IPS DF 4.7 (cell line): ENCODE results near the gene TMEM19.

Source experiments
- DNase-seq: peaks from one replicate; pipeline ENCODE4 v3.0.0-alpha.2; 2013; ENCODE audit warnings: low spot score; ENCODE audit errors: extremely low read depth

TMEM19 gene

DNA sequence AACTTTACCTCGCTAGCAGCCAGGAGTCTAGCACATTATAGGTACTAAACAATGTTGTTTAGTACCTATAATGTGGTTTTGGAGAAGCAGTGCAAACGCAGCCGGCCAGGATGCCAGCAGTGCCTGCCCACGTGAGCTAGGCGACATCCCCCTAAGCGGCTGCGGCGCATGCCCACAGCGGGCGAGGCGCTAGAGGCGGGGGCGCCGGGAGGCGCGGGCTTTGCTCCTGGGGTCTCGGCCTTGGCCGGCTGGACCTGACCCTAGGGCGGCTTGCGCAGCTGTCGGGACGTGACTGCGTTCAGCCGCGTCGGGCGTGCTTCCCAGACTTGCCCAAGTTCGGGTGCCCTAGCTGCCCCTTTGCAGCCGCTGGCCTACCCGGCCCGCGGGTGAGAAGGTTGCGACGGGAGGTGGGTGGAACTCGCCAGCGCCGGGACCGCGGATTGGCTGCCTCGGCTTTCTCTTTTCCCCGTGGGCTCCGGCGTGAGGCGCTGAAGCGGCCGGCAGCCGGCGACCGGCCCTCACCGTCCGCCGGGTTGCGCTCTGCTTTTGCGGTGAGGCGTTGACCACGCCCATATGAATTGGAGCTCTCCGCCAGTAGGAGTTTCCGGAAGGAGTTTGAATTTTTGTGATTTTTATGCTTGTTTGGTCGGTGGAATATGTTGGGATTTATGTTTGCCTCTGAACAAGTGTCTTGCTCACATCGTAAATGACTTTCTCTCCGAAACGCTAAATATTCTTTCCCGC, at the start of gene TMEM19:
Gene TMEM19 (plus strand): TSS at position 169 of the 744 bp plus-strand sequence. CDS start 599 bp downstream, outside the sequence.
- DNase-seq, result peak; percentile 46

DNA sequence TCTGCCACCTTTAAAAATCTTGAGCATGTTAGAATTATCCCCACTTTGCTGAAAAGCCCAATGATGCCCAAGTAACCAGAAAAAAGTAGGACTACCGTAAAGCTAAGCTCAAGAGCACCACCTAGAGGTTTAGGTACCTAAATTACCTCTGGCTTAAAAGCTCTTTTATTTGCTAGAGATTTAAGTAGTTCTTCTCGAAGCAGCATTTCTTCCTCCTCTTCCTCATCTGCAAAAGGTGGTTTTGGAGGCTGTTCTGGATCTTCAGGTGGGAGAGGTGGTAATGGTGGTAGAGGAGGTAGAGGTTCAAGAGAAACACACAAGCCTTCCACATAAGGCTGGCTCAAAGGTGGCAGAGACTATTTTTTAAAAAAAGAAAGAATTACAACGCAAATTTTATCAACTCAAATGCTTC, 49.2 kb upstream of the TMEM19 start:
- peak; percentile 66 for DNase-seq

DNA sequence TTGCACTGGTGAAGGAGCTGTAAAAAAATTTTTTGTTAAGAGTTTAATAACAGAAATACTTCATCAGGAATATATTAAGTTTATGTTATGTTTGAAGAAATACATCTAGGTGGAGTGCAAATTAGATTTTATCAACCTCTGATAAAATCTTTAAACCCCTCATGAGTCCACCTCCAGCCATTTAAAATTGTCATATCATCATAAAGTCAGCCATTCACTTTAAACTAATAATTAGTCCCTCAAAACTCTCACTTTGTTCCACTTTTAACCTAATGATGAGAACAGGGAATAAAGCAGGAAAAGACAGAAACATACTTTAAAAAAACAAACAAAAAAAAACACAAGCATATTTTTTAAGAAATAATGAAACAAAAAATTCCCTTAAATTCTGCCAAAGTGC, 47.4 kb upstream of the TMEM19 start:
- DNase-seq, result no peak

DNA sequence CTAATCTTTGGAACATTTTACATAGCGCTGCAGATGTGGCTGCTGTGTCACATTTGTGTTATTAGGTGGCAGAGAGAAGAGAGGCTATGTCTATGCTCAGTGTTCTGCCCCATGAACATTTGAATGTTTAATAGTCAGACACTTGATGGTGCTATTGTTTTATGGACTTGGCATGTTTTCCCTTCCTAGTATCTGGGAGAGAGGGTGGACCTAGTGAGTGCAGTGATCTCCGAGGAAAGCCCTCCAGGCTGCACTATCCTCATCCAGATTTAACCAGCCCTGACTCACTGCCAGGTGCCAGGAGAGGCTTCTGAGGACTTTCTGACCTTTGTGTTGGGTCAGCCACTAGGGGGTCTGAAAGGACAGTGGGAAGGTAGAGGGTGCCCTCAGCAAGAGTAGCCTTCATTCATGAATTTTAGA, 46.5 kb upstream of the TMEM19 start:
- no peak for DNase-seq

DNA sequence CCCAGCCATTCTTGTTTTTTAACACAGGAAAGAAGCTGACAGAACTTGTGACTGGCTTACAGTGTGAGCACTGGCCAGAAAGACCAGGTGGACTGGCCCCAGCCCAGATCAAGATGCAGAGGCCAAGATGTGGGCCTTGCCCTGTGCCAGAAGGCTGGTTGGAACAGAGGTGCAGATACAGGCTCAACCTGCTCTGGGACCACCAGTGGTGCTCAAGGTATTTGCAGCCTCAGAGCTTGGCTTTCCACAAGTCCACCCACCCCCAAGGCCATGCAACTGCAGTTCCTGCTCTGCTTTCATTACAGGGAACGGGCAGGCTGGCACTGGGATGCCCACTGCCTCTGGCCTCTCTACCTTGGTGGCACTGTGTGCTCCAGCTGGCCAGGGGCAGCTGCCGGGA, 45.6 kb upstream of the TMEM19 start:
- no peak for DNase-seq

DNA sequence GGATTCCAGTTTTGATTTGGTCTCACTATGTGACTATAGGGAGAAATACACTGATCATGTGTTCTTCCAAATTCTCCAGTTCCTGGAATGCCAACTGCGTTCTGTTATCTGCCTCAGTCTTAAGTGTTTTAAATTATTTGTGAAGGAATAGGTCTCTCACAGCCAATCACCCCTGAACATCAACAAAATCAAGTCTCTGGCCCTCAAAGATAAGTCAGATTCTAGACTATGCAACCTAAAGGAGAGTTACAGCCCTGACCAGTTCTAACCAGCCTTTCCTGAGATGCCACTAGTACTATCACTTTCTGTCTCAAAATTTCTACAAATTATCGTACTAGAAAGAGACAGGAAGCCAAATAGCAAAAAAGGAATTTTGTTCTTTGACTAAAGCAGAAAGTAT, 44.5 kb upstream of the TMEM19 start:
- no peak for DNase-seq

DNA sequence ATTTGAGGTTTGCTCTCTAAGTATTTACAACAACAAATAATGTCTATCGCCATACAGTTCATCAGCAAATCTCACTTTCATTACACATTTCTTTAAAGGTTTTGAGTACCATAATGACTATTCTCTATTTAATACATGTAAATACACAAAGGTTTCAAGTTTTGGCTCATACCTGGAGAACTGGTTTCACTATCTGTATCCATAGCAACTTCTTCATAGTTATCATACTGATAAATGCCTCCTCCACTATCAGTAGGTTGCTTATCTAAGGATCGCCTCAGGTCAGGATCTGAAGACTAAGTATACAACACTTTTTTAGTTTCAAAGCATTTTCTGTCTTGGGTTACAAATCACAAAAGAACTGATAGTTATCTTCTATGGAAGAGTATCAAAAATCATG, 43.6 kb upstream of the TMEM19 start:
- DNase-seq, result no peak

DNA sequence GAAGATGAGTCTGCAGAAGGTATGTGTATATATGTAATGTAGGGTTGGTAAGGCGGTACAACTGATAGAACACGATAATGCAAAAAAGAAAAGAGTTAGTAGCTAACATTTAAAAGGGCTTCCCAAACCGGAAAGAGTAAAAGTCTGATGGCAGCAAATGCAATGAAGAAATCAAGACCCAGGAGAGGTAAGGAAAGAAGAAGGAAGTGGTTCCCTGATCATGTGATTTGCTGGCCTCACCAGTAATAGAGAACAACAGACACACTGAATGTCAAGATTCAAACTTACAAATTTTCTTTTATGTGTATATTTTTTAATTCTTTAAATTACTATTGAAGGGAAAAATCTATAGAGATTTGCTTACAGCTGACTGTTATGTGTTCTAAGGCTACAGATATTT, 40.6 kb upstream of the TMEM19 start:
- no peak for DNase-seq

DNA sequence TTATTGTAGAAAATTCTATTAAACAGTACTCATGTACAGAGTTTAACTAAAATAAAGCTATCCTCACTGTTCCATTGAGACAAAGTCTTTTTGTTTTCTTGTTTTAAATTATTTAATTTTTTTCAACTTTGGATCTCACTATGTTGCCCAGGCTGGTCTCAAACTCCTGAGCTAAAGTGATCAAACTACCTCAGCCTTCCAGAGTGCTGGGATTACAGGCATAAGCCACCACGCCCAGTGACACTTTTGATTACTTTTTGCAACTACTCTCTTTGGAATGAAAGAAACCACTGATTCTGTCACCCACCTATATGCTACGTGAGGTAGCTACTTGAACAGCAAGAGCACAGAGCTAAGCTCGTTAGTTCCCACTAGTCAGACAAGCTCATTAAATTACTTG, 39.4 kb upstream of the TMEM19 start:
- DNase-seq, result no peak

DNA sequence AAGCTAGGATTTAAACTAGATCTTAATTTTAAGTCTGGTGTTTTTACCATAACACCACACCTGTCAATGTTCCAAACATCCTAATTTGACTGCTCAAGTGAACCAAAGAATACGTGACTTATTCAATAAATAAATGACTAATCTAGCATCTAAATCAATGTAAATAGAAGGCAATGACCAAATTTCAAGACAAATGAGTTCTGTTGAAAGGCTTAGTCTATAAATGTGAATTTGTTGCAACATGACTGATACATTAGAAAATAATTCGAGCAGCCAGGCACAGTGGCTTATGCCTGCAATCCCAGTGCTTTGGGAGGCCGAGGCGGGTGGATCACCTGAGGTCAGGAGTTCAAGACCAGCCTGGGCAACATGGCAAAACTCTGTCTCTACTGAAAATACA, 37.3 kb upstream of the TMEM19 start:
- DNase-seq, result no peak

DNA sequence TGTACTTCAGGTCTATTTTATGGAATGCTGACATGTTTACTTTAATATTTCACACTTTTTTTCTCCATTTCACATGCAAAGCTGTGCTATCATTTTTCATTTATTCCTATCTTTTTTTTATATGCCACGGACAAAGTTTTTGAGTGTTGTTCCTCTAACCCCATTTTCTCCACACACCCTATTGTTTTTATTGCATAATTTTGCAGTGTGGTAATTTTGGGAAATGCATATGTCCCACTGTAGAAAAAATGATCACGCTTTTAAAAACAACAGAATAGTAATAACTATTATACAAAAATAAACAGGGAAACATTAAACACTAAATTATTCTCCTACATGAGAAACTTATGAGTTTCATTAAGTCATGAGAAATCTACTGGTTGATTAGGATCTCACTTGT, 36.5 kb upstream of the TMEM19 start:
- no peak for DNase-seq

DNA sequence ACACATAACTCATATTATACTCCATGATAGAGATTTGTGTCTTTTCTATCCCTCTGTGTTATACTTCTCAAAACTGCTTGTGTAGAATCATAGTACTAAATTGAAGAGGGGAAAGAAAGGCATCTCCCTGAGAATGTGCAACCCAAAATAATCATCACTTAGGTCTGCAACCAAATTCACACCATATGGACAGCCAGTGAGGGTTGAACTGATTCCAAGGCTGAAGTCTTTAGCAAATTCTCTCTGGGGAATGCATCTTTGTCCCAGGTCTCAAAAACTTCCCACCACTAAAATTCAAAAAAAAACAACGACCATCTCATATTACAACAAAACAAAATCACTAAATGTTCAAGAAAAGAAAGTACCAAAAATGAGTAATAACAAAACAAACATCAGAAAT, 33.2 kb upstream of the TMEM19 start:
- no peak for DNase-seq

DNA sequence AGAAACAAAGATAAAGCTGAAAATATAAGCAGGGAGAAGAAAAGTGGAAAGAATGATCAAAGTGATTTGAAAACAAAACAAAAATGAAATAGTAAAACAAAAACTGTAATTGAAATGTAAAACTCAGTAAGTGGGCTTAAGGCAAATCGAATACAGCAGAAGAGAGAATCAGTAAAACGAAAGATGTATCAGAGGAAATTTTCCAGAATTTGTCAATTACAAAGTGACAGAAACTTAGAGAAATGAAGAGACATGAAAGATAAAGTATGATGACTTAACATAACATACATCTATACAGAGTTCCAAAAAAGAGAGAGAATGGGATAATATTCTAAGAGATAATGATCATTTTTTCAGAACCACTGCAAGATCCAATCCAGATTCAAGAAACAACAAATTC, 32.7 kb upstream of the TMEM19 start:
- DNase-seq, result no peak

DNA sequence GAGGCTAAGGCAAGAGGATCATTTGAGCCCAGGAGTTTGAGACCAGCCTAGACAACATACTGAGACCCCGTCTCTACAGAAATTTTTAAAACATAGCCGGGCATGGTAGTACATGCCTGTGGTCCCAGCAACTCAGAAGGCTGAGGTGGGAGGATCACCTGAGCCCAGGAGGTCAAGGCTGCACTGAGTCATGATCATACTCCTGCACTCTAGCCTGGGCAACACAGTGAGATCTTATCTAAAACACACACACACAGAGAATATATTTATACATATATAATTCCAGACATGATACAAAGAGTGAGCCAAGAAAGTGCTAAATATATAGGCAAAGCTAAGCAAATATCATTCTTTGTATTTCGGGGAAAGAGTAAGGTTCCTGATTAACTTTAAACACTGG, 31.7 kb upstream of the TMEM19 start:
- no peak for DNase-seq

DNA sequence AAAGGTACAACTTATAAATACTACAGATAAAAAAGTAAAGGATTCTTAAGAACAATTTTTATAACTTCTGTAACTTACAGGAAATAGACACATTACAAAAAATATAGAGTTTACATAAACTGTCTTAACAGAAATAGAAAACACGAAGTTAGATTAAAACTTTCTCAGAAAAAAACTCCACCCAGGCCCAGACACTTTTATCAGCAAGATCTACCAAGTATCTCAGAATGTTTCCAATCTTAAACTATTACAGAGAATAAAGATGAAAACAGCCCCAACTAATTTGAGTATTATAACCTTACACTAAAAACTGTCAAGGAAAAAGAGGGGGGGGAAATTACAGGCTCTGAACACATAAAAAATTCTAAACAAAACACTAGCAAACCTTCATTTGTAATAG, 30.4 kb upstream of the TMEM19 start:
- DNase-seq, result no peak

DNA sequence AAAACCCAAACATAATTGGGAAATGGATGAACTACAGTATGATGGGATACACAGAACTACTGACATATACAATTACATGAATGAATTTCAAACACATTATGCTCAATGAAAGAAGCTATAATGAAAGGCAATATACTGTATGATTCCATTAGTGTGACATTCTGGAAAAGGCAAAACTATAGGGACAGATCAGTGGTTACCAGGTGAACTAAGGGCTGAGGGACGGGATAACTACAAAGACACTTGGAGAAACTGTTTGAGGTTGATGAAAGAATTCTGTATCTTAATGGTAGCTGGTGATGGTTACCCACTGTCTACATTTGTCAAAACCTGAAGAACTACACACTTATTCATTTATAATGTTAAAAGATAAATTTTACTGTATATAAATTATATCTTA, 30.0 kb upstream of the TMEM19 start:
- DNase-seq, result no peak

DNA sequence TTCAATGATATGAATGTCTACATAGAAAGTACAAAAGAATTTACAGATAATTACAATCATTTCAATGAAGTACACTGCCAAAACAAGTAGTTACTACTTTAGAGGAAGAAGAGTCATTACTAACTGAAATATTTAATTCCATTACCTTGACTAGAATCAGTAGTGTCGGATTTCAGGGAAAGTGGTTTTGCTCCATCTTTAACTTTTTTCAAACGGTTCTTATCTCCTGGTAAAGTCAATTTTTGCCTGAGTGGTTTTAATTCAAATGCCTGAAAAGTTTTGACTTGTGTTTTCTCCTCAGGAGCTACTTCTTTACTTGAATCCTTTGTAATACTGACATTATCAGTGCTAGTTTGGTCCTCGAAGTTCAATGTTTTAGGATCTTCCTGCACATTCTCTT, 29.1 kb upstream of the TMEM19 start:
- no peak for DNase-seq

DNA sequence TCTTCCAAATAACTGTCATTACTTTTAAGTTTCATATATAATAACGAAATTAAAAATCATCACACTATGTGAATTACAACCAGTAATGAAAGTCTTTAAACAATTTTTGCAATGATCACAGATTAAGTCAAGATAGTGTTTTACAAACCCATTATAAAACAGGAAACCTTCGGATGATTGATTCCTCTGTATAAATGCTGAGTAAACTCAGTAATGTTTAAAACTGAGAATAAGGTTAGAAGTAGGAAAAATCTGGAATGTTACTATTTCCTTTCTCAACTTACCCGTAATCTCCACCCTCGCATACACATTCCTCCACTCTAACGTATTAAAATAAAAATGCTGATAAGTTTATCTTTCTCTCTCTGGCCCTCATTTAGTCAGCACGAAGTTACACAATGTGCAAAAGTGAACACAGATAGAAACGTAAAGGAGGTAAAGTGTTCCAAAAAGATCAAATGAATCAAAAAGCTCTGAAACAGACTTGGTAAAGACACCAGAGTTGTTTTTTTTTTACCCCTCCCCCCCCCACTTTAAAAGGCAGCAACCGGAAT, 23.8 kb upstream of the TMEM19 start:
- DNase-seq, result no peak

DNA sequence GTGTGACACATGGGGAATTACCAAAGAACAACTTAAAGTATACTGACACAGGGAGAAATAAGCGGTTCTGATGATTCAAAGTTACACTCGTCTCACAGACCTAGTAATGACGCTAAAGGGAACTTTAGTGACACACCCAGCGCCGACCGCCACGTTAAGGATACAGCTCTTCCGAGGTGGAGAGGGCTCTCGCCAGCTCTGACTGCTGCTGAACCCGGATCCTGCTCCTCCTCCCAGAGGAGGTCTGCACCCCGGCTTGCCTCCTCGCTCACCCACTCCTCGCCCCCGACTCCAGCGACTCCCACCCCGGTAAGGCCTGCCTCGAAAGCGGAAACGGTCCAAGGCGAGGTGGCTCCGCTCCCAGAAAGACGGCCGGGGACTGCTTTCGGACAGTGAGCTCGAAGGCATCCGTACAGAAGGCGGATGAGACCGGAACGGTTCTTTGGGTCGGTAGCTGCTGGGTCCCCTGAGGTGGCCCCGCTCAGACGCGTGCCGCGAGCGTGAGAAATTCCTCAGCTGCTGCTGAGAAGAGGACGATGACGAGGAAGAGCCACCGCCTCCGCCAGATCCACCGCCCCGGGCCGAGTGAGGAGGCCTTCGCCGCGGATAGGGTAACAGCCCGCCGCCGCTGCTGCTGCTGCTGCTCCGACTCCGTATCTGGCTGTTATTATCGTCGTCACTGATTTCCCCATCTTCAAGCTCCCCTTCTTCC, 22.9 kb upstream of the TMEM19 start:
- DNase-seq, result no peak

DNA sequence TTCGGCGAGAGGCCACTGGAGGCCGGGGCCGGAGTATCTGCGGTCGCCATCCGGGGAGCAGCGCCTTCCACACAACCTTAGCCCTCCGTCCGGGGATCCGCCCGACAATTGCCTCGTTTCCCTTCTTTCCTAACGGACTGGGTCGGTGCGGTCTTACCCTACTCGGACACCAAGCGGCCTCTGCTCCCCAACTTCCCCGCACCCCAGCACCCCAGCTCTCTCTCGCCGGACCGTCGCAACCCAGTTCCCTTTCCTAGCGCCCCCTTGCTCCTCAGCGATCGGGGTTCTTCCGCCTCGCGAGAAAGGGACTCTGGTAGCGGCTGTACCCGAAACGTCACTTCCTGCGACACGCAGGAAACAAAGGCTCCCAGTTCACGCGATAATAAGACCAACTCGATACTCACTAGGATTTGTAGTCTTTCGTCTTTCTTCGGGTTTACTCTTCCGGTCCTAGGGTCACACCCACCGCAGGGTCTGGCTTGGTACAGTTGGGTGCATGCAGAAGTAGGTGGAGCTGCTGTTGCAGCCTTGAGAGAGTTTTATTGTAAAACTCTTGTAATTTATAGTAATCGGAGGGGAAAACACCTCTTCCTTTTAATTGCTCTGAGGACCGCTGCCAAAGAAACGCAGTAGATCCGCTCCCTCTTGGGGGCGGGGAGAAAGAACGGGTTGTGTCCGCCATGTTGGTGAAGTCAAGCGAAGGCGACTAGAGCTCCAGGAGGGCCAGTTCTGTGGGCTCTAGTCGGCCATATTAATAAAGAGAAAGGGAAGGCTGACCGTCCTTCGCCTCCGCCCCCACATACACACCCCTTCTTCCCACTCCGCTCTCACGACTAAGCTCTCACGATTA, 22.1 kb upstream of the TMEM19 start, which contains the start of the genes THAP2 and ZFC3H1:
Gene THAP2 (plus strand): TSS at position 741 of the 850 bp plus-strand sequence. CDS start 209 bp downstream, outside the sequence.
Gene ZFC3H1 (minus strand): TSS at position 288 of the 850 bp plus-strand sequence. CDS start 238 bp downstream, at position 50.
- DNase-seq, result peak; percentile 100

DNA sequence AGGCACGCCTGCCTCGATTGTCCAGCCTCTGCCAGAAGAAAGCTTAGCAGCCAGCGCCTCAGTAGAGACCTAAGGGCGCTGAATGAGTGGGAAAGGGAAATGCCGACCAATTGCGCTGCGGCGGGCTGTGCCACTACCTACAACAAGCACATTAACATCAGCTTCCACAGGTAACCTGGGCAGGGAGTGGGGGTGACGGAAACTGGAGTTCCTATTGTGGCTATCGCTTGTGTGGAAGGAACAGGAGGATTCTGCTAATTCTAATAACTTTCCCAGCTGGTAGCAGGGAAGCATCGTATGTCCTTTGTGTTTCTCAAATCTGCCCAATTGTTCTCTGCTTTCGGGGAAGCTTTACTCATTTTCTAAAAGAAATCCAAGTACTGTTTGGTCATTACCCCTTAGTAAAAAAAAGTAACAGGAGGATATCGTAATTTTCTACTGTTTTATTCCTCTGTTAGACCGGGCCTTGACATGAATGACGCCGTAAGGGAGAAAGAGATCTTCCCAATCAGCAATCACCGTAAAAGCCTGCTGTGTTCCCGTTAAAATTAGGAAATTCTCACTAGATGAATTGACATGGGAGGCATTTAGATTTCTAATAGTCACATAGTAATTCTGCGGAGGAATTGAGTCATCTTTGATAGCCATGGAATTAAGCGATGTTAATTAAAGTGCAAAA, 21.3 kb upstream of the TMEM19 start:
- no peak for DNase-seq
